ENCODE measurements around the gene PCBD2.
"Not testable (repeated sequence)": the region's sequence is repeated elsewhere in the genome, so short reads cannot be mapped to it uniquely, and the experiment has no call there.

PCBD2 gene

GRCh38 chr5:134906811-134907210 is 1.9 kb downstream of the PCBD2 start:
- DNase-seq (ENCODE audit: low spot score), result no peak

GRCh38 chr5:134910752-134911151 is 5.8 kb downstream of the PCBD2 start:
- DNase-seq (ENCODE audit: low spot score), result not testable (repeated sequence)

GRCh38 chr5:134911285-134912206 is 6.6 kb downstream of the PCBD2 start:
- DNase-seq (ENCODE audit: low spot score), result no peak

GRCh38 chr5:134913254-134913653 is 8.3 kb downstream of the PCBD2 start:
- DNase-seq (ENCODE audit: low spot score), result no peak

- DNase-seq (ENCODE audit: low spot score), result no peak
These were observed 8.9 kb downstream of the PCBD2 start for GRCh38 chr5:134913795-134914194.

- no peak for DNase-seq (ENCODE audit: low spot score)
These were observed 12.3 kb downstream of the PCBD2 start for GRCh38 chr5:134917070-134917815.

GRCh38 chr5:134918861-134919260 is 13.9 kb downstream of the PCBD2 start:
- no peak for DNase-seq (ENCODE audit: low spot score)

GRCh38 chr5:134920848-134921575 is 16.1 kb downstream of the PCBD2 start:
- no peak for DNase-seq (ENCODE audit: low spot score)

- DNase-seq (ENCODE audit: low spot score), result no peak
These were observed 27.6 kb downstream of the PCBD2 start for GRCh38 chr5:134932508-134932907.

- DNase-seq (ENCODE audit: low spot score), result no peak
These were observed 29.3 kb downstream of the PCBD2 start for GRCh38 chr5:134934202-134934601.

- DNase-seq (ENCODE audit: low spot score), result no peak
These were observed 31.0 kb downstream of the PCBD2 start for GRCh38 chr5:134935711-134936602.

GRCh38 chr5:134937526-134937925 is 32.6 kb downstream of the PCBD2 start:
- DNase-seq (ENCODE audit: low spot score), result no peak

GRCh38 chr5:134938030-134938429 is 33.1 kb downstream of the PCBD2 start:
- no peak for DNase-seq (ENCODE audit: low spot score)

GRCh38 chr5:134939500-134939899 is 34.6 kb downstream of the PCBD2 start:
- DNase-seq (ENCODE audit: low spot score), result no peak

GRCh38 chr5:134943547-134943946 is 38.6 kb downstream of the PCBD2 start:
- DNase-seq (ENCODE audit: low spot score), result no peak

- DNase-seq (ENCODE audit: low spot score), result no peak
These were observed 39.7 kb downstream of the PCBD2 start for GRCh38 chr5:134944630-134945029.

GRCh38 chr5:134945041-134945440 is 40.1 kb downstream of the PCBD2 start:
- DNase-seq (ENCODE audit: low spot score), result no peak

GRCh38 chr5:134948911-134949310 is 44.0 kb downstream of the PCBD2 start:
- no peak for DNase-seq (ENCODE audit: low spot score)

- no peak for DNase-seq (ENCODE audit: low spot score)
These were observed 44.4 kb downstream of the PCBD2 start for GRCh38 chr5:134949316-134949715.

GRCh38 chr5:134957920-134958608 is 53.1 kb downstream of the PCBD2 start:
- DNase-seq (ENCODE audit: low spot score), result no peak

GRCh38 chr5:134958755-134959154 is 53.8 kb downstream of the PCBD2 start:
- DNase-seq (ENCODE audit: low spot score), result no peak
